Endothelial cell (in vitro differentiated cells): Measurements from ENCODE around the gene PIGU. TPM values are rescaled to one million over a fixed set of nuclear protein-coding genes. Genes with fewer than 3 reads are reported as not detected.

Experiments
- DNase-seq: peaks from one replicate; pipeline ENCODE4 v3.0.0; 2021; ENCODE audit warnings: low spot score
- H3K27ac Mint-ChIP-seq: one replicate; pipeline ENCODE4 v1.8.0; 2021; ENCODE audit warnings: mixed read lengths, inconsistent platforms; ENCODE audit not compliant: unreplicated experiment
- H3K27me3 Mint-ChIP-seq: one replicate; pipeline ENCODE4 v1.8.0; 2021; ENCODE audit warnings: mild to moderate bottlenecking, moderate library complexity, mixed read lengths, inconsistent platforms; ENCODE audit not compliant: unreplicated experiment
- H3K36me3 Mint-ChIP-seq: one replicate; pipeline ENCODE4 v1.8.0; 2021; ENCODE audit warnings: mild to moderate bottlenecking, low read depth, mixed read lengths, inconsistent platforms; ENCODE audit not compliant: unreplicated experiment
- H3K4me1 Mint-ChIP-seq: one replicate; pipeline ENCODE4 v1.8.0; 2021; ENCODE audit warnings: mild to moderate bottlenecking, mixed read lengths, inconsistent platforms; ENCODE audit not compliant: unreplicated experiment
- H3K4me3 Mint-ChIP-seq: one replicate; pipeline ENCODE4 v1.8.0; 2021; ENCODE audit warnings: mild to moderate bottlenecking, mixed read lengths, inconsistent platforms; ENCODE audit not compliant: unreplicated experiment
- H3K9me3 Mint-ChIP-seq: one replicate; pipeline ENCODE4 v1.8.0; 2021; ENCODE audit warnings: mixed read lengths, inconsistent platforms; ENCODE audit not compliant: unreplicated experiment
- total RNA-seq: library from RNA; stranded (reverse); fragmentation: NEBNext Ultra II Directional; extraction: Animal tissue kit (Norgen Biotek cat#: 25700); gene quantifications from one replicate; pipeline ENCODE4 v1.2.1, GENCODE V29; 2021; ENCODE audit not compliant: unreplicated experiment
- TF ChIP-seq, protein P1 (sequence below): fragments of 200-600 bp; sonication (generic); IDR thresholded peaks from one replicate; pipeline ENCODE4 v1.5.0; 2021; ENCODE audit warnings: antibody characterized with exemption; ENCODE audit not compliant: unreplicated experiment

The PIGU gene
- total RNA-seq, 1 donor from 2014 or later, result 16.5 TPM

DNA sequence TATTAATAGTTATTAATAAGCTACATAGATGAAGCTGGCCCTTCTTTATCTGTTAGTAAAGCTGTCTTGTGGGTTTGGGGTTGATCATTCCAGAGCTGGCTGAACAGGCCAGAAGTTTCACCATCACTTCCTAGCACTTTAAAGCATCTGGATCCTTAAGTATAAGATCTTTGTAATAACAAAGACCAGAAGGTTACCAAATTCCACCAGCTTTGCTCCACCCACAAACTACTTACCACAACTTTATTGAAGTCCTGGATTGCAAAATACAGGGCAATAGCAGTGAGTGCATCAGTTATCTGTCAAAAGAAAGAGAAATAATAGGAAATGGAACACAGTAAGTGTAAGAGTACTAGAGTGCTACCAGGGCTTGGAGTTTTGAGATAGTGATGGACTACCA is 33.0 kb downstream of the PIGU start:
- TF ChIP-seq, protein P1, sequence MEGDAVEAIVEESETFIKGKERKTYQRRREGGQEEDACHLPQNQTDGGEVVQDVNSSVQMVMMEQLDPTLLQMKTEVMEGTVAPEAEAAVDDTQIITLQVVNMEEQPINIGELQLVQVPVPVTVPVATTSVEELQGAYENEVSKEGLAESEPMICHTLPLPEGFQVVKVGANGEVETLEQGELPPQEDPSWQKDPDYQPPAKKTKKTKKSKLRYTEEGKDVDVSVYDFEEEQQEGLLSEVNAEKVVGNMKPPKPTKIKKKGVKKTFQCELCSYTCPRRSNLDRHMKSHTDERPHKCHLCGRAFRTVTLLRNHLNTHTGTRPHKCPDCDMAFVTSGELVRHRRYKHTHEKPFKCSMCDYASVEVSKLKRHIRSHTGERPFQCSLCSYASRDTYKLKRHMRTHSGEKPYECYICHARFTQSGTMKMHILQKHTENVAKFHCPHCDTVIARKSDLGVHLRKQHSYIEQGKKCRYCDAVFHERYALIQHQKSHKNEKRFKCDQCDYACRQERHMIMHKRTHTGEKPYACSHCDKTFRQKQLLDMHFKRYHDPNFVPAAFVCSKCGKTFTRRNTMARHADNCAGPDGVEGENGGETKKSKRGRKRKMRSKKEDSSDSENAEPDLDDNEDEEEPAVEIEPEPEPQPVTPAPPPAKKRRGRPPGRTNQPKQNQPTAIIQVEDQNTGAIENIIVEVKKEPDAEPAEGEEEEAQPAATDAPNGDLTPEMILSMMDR, result no peak
- Mint-ChIP-seq H3K36me3 (no peaks in the 10 kb centered on the region), H3K27me3 (no peaks in the 10 kb centered on the region), H3K27ac (no peak overlapping the region), H3K4me1 (no peaks in the 10 kb centered on the region), H3K9me3 (no peaks in the 10 kb centered on the region), H3K4me3 (no peak overlapping the region)
- DNase-seq, result no peak

DNA sequence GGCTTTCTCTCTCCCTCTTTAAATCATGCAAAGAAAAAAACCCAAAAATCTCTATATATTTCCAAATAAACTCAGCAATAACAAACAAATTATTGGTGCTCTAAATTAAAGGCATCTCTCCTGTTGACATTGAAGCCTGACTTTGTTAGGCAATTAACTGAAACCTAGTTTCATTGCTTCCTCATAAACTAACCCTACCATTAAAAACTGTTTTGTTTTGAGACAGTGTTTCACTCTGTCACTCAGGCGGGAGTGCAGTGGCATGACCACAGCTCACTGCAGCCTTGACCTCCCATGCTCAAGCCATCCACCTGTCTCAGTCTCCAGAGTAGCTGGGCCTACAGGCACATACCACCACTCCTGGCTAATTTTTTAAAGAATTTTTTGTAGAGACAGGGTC is 34.9 kb downstream of the PIGU start:
- Mint-ChIP-seq H3K4me3 (no peak overlapping the region), H3K27ac (no peak overlapping the region)
- no peak for DNase-seq

DNA sequence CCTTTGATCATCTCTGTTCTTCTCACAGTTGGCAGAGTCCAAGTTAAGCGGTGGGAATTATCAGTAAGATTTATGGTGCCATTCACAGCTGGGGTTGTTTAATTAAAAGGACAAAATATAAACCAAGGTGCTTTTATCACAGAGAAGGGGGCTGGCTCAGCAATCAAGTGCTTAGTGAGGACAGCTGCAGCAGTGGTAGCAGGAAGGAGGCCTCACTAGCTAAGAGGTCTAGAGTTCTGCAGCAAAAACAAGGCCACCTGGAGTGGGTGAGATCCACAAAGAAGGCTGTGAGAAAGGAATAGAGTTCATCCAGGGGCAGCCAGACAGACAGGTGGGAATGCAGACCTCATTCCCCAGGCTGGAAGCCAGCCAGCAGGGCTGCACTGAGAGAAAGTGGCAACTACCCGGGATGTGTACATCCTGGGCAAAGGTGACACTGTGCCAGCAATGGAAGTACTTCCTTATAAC is 37.1 kb downstream of the PIGU start:
- Mint-ChIP-seq H3K36me3 (no peaks in the 10 kb centered on the region), H3K27me3 (no peaks in the 10 kb centered on the region), H3K4me1 (no peaks in the 10 kb centered on the region), H3K27ac (no peak overlapping the region), H3K9me3 (no peaks in the 10 kb centered on the region), H3K4me3 (no peak overlapping the region)
- no peak for DNase-seq
- TF ChIP-seq, protein P1, result no peak

More for the DNA sequence above, 34.9 kb downstream of the PIGU start:
- no peaks in the 10 kb centered on the region for H3K4me1 Mint-ChIP-seq
- H3K27me3 Mint-ChIP-seq, result no peaks in the 10 kb centered on the region
- no peaks in the 10 kb centered on the region for H3K9me3 Mint-ChIP-seq
- H3K36me3 Mint-ChIP-seq, result no peaks in the 10 kb centered on the region
- TF ChIP-seq, protein P1, result no peak

DNA sequence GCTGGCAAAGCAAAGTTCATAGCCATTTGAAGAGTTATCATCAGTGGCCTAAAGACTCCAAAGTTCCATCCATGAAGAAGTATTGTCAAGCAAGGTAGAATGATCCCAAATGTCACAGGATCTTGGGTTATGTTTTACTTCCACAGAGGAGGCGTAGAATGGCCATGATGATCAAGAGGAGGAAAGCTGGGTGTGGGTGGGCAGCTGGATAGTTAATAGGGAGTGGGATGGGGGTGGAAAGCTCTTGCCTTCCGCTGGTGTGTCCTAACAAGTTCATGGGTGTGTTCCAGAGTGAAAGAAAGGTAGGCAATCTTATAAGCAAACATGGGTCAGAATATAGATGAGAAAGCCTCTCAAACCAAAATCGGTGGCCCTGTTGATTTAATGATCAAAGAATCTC is 38.4 kb downstream of the PIGU start:
- TF ChIP-seq, protein P1, result no peak
- no peaks in the 10 kb centered on the region for H3K36me3 Mint-ChIP-seq
- H3K9me3 Mint-ChIP-seq, result no peaks in the 10 kb centered on the region
- no peak overlapping the region for H3K4me3 Mint-ChIP-seq
- no peaks in the 10 kb centered on the region for H3K27me3 Mint-ChIP-seq
- no peak overlapping the region for H3K27ac Mint-ChIP-seq
- DNase-seq, result no peak
- no peaks in the 10 kb centered on the region for H3K4me1 Mint-ChIP-seq

DNA sequence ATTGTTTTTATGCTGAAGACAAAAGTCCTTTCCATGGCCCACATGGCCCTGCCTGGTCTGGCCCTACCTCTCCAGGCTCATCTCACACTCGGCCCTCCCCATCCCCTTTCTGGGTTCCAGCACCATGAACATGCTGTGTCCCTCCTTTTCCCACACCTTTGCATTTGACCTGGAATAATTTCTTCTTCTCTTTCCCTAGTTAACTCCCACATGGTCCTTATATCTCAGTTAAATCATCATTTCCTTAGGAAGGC is 38.9 kb downstream of the PIGU start:
- no peak overlapping the region for H3K4me3 Mint-ChIP-seq
- no peaks in the 10 kb centered on the region for H3K4me1 Mint-ChIP-seq
- H3K36me3 Mint-ChIP-seq, result no peaks in the 10 kb centered on the region
- no peak for DNase-seq
- H3K27ac Mint-ChIP-seq, result no peak overlapping the region
- TF ChIP-seq, protein P1, result no peak
- no peaks in the 10 kb centered on the region for H3K27me3 Mint-ChIP-seq
- H3K9me3 Mint-ChIP-seq, result no peaks in the 10 kb centered on the region
